ENCODE data around the gene SHROOM2.

- TF ChIP-seq REST (IDR thresholded peaks at IDR 0.05; ENCODE audit: insufficient replicate concordance, low read depth) = no peak
- TF ChIP-seq CTCF (IDR thresholded peaks at IDR 0.05; ENCODE audit: insufficient read depth, low read length) = no peak
- no peak for TF ChIP-seq POLR2AphosphoS5 (IDR thresholded peaks at IDR 0.05; ENCODE audit: low read depth)
- no peak for TF ChIP-seq GABPA (IDR thresholded peaks at IDR 0.05; ENCODE audit: low read depth)
- no peak for TF ChIP-seq SPI1 (IDR thresholded peaks at IDR 0.05; ENCODE audit: borderline replicate concordance, low read depth)
Observed at GRCh38 chrX:9824554-9824953, 38.3 kb downstream of the SHROOM2 start.

Measured in HL-60 (cell line).